SHP77 (cell line): ENCODE measurements around the gene TCERG1L.
"Not testable (repeated sequence)": the region's sequence is repeated elsewhere in the genome, so short reads cannot be mapped to it uniquely, and the experiment has no call there.

Experiments
- DNase-seq, 2 experiments: peaks; one replicate each; lab custom pipeline; 2025; lab: John Stamatoyannopoulos, UW

The TCERG1L gene, protein sequence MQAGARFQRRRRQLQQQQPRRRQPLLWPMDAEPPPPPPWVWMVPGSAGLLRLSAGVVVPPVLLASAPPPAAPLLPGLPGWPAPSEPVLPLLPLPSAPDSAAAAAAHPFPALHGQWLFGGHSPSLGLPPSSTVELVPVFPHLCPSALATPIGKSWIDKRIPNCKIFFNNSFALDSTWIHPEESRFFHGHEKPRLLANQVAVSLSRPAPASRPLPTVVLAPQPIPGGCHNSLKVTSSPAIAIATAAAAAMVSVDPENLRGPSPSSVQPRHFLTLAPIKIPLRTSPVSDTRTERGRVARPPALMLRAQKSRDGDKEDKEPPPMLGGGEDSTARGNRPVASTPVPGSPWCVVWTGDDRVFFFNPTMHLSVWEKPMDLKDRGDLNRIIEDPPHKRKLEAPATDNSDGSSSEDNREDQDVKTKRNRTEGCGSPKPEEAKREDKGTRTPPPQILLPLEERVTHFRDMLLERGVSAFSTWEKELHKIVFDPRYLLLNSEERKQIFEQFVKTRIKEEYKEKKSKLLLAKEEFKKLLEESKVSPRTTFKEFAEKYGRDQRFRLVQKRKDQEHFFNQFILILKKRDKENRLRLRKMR

DNA sequence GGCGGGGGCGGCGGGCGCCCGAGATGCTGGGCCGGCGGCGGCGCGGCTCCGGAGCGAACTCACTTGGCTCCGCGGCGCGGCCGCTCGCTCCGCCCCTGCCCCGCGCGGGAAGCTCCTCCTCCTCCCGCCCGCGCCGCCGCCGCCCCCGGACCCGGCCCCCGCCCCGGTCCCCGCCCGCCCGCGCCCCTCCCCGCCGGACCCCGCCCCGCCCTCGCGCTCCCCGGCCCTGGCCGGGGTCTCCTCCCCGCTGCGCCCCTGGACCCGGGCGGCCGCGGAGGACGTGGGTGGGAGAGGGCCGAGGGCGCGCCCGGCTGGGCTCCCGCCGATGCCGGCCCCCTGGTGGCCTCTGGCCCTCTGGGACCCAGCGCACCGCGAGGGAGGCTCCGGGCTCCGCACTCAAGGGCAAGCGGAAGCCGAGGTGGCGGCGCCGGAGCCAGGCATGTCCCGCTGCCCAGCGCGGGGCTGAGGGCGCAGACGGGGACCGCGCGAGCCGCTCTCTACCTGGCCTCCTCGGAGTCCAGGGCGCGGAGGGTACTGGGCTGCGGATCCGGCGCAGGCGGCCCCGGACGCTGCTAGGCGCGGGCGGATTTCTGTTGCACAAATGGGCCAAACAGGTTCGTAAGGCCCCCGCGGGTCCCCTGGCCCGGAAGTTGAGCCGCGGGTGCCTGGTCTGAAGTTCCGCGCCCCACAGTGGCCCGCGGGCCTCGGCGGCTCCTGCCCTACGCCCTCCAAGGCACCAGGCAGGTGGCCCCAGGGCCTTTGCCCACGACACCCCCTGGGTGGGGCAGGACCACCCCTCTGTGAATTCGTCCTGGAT is at the start of gene TCERG1L:
TCERG1L (minus strand) TSS at position 61 of the 817 bp plus-strand sequence. CDS start 86 bp downstream, outside the sequence.
- no peak for DNase-seq

DNA sequence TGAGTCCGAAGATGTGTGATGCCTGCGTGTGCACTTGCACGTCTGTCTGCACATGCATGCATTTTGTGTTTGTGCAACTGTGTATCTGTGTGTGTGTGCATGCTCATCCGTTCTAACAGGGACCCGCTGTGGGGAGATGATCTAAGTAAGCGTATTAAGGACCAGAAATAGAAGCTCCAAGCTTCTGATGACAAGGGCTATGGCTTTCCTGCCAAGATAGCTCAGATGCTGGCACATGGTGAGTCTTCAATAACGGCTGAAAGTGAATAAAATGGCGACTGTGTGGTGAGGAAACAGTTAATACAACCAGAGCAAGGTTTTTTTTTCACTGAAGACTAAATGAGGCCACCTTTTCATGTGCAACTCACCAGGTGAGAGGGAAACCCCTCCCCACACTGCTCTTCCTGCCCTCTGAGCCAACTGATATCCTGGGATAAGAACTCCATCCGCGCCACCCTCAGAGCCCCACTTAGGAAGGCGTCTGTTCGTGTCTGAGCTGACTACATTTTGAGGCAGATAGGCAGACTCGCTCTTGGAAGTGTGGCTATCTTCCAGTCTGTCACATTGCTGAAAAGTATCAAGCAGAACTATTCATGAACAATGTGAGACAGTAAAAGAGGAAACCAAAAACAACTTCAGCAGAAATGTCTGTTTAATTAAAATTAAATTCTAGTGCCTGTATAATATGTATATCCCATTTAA is 47.4 kb upstream of the TCERG1L start:
- DNase-seq = no peak

DNA sequence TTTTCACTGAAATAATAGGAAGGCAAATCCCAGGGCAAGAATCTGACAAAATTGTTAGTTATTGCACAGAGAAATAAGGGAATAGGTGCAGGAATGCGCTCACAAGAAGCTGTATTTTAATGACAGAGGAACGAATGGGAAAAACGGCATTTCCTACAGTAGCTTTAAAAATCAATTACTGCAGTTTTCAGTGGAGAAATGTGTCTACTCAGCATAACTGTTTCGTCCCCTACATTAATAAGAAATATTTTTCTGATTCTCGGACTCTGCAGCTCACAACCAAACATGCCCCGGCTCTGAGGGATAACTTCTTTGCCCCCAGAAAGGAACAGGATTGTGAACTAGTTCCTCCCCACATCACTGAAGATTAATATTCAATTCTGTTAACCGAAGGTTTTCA is 44.9 kb upstream of the TCERG1L start:
- DNase-seq = no peak

DNA sequence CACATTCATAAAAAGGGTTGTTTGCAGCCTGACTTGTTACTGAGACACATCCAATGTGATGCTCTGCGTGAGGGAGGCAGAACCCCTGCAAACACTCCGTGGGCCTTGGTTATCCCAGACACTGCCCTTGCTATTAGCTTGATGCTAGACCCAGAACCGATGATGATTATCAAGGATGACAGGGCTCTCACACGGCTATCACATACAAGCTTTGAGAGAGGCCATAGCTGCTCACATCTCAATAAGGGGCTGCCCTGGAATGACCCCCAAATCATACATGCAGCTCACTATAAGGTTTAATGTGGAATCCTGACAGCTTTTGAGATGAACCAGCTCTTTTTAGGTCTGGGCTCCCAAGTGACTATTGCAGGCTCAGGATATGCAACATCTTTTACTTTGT is 44.4 kb upstream of the TCERG1L start:
- DNase-seq = no peak

DNA sequence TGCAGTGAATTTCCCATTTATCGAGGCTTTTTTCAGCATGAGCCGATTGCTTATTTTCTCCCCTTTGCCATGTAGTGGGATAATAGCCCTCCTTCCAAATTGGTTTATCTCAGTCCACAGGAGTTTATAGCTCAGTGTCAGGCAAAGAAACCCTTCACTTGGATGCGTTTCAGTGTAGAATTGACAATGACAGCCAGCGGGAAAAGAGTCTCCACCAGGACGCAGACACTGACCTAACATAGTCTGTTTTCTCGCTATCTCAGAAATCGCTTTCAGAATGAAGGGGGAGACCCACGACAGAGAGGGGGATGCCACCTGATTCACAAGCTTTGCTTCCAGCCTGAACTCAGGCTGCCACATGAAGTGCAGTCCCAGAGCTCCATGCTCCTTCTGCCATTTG is 43.5 kb upstream of the TCERG1L start:
- DNase-seq = no peak

DNA sequence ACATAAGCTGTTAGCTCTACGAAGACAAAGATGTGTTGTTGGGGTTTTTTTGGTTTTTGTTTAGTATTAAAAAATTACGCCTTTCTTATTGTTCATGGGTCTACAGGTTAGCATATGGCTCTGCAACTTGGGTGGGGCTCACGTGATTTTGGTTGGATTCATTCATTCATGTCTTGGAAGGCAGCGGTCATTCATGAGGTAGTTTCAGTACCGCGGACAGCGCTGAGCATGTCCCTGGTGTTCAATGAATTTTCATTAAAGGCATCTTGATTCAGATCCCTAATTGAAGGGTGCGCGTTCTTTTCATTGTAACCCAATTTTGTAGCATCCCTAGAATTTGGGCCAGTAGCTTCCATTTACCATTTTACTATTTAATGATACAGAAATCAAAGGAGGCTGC is 42.9 kb upstream of the TCERG1L start:
- DNase-seq = no peak

DNA sequence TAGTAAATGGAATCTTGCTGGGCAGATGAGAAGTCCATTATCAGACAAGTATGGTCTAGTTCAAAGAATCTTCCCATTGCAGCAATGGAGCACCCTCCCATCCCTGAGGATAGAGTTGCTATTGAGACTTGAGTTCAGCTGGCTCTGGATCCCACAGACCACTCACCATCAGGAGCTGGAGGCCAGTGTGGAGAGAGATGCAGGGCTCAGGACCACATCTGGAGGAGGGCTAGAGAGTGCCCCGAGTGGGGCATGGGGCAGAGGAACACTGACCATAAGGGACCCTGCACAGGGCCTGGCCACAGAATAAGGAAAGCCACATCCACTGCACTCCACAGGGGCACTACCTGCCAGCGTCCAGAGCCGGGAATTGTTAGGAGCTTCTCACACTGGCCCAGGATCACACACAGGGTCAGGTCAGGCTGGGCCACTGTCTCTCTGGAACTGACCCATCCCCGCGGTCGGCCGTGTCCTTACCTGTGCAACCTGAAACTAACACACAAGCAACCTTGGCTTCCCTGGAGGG is 41.3 kb upstream of the TCERG1L start:
- DNase-seq = no peak

DNA sequence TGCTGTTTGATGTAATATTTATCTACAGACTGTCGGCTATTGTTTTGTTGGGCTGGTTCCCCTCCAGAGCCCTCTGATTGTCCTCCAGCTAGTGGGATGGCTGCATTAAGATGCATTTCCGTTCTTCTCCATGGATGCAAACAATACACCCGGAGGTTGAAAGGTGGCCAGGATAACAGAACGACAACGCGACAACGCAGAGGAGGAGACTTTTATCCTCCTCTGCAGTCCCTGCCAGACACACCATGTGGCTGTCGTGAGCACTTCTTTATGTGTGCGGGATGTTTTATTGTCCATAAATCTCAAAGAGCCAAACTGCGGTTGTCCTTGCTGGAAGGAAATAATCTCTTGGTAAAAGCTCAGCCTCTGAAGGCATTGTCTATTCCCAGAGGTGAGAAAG is 39.1 kb upstream of the TCERG1L start:
- DNase-seq = no peak

DNA sequence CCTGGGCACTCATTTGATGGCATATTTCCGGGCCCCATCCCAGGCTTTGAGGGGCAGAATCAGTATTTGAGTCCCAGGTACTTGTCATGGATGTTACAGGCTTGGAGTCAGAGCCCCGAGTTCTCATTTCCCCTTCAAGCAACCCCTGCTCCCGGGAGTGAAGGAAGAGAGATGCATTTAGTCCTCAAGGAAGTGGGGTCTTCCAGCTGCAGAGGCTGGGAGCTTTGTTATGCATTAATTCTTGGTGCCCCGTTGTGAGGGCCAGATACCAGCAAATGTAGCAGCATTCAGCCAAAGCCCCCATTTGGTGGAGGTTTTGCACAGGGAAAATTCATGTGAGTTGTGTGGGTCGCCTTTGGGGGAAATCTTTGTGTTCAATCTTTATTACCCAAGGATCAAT is 38.7 kb upstream of the TCERG1L start:
- DNase-seq = no peak

DNA sequence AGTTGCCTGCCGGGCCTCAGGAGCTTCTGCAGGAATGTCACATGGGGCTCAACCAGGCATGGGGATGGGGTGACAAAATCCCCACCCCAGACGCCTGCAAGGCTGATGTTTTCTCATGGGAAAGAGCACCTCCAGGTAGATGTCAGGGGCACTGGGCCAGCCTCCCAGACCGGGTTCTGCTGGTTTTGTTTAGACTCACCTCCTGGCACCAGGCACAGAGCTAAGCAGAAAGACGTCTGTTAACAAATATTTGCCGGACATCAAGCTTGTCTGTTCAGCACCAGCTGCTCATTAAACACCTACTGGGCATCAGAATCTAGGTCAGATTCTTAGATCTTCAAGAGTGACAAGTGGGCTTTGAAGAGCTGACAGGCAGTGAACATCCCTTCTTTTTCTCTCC is 34.9 kb upstream of the TCERG1L start:
- DNase-seq = no peak

DNA sequence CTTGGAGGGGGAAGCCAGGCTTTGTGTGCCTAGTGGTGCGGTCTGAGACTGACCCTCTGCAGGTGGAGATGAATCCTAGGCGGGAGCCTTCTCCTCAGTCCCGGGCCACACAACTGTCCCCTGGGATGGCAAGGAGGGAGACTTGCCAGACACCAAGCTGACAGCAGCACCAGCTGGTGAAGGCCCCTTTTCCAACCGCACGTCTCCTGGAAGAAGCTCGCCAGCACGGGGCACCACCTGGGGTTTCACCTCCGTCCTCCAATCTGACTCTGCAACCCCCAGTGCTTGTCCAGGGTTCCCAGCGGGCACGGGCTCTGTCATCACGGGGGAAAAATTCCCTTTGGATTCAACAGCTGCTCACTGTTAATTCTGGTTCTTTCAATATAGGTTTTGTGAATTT is 34.2 kb upstream of the TCERG1L start:
- no peak for DNase-seq

DNA sequence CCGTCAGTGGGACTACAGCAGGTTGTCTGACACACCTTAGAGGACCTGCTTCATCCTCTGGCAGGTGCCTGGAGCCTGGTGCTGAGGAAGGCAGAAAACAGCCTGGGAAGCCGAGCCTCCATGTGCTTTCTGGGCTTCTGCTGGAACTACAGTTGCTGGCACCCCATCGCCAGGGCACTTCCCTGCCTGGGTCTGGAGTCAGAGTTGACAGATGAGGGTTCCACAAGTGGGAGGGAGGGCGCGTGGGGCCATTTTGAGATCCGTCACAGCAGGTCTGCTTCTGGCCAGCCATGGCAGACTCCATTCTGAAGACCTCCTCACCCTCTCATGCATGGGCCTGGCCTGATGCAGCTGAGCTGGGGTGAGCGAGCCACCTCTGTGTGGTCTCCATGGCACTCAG is 33.2 kb upstream of the TCERG1L start:
- no peak for DNase-seq

DNA sequence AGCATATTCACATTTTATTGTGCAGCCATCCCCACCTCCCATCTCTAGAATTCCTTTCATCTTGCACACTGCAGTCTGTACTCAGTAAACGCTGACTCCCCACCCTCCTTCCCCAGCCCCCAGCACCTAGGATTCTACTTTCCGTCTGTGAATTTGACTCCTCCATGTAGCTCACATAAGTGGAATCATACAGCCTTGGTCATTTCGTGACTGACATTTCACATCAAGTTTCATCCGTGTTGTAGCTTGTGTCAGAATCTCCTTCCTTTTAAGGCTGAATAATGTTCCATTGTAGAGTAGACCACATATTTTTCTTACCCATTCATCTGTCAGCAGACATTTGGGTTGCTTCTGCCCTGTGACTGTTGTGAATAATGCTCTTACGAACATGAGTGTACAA is 26.2 kb upstream of the TCERG1L start:
- no peak for DNase-seq

DNA sequence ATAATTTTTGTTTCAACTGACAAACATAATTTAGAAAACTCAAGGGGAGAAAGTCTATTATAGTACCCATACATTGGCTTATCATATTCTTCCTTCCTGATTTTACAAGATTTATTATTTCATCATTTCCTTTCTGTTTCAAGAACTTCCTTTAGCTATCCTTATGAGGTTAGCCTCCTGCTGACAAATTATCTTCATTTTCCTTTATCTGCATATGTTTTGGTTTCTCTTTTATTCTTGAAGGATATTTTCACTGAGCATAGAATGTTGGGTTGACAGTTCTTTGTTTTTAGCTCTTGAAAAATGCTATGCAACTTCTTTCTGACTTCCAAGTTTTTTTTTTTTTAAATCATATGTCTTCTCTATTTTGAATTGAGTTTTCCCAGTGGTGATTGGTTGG is 21.3 kb upstream of the TCERG1L start:
- no peak for DNase-seq

DNA sequence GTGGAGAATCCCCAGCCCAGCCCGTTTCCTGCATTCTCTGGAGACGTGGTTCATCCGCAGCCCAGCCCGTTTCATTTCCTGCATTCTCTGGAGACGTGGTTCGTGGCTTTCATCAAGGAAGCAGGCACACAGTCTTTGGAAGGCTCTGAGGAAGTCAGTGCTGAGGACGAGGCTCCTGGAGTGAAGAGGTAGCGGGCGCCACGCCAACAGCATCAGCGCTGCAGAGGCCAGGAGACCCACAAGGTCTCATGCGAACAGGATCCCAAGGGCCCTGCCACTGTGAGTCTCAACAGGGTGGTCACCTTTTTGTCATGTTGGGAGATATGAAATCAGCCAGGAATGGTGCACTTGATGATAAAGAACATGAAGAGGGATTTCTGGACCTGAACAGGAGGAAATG is 12.4 kb upstream of the TCERG1L start:
- DNase-seq = no peak

DNA sequence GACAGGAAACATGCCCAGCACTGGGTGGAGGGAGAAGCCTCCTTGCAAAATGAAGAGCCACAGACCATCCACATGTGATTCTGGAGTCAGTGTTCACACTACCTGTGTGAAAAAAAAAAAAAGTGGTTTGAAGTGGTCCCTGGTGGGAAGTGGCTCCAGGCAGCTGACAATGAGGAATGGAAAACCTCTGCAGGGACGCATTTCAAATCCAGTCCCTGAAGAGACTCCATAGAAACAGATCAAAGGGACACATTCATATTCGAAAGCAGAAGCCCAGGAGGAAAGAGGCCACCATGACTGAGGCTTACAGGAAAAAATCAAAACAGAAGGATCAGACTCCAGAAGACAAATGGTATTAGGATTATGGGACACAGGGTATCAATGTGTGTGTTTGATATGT is 11.5 kb upstream of the TCERG1L start:
- DNase-seq = no peak

DNA sequence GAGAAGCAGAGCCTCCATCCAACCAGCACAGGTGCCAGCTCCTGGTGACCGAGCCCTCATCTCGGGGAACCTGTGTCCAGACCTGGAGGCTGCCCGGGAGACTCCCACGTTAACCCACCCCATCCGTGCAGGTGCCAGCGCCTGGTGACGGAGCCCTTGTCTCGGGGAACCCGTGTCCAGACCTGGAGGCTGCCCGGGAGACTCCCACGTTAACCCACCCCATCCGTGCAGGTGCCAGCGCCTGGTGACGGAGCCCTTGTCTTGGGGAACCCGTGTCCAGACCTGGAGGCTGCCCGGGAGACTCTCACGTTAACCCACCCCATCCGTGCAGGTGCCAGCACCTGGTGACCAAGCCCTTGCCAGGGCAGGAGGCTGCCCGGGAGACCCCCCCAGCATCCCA is 11.1 kb upstream of the TCERG1L start:
- not testable (repeated sequence) for DNase-seq

DNA sequence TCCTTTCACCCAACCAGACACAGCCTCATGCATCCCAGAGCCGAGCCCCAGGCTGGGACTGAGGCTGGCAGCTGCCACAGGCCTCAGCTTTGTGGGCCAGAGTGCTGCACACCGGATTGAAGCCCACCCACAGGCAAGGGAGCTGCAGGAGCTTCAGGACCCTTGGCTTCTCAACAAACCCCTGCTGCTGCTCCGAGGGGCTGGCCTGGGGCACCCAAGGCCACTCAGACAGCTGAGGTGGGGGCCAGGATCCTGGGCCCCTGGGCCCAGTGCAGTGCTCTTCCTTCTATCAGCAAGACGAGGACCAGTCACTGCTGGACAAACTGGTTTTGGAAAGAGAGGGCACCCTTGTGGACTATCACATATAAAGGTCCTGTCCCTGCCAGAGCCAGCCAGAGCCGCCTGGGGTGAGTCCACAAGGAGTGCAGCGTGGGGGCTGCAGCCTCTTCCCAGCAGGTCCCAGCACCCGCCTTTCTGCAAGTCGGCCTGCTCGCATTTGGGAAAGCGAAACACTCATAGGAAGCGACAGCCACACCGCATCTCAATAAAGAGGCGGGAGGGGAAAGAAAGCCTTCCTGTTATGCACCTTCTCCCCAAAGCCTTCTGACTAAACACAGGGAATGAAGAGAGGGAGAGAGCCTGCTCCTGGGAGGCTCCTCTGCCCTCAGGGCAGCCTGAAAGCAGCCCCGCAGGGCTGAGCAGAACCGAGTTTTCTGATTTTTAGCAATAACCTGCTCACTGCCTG is 9.5 kb upstream of the TCERG1L start:
- DNase-seq = no peak

DNA sequence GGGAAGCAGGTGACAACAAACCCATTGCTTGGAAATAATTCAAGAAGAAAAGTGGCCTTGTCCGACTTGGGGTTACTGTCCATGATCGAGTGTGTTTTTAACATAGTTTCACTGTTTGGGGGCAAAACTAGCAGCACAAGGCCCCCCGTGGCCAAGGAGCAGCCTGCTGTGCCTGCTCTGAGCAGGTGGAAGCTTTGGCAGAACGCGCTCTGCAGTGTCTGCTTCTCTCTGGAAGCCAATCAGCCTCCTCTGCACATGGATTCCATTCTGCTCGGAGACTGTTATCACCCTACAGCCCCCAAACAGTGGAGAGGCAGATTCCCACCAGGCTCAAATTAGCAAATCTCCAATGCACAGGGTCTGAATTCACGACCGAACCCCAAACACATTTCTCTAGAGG is 7.3 kb upstream of the TCERG1L start:
- no peak for DNase-seq

DNA sequence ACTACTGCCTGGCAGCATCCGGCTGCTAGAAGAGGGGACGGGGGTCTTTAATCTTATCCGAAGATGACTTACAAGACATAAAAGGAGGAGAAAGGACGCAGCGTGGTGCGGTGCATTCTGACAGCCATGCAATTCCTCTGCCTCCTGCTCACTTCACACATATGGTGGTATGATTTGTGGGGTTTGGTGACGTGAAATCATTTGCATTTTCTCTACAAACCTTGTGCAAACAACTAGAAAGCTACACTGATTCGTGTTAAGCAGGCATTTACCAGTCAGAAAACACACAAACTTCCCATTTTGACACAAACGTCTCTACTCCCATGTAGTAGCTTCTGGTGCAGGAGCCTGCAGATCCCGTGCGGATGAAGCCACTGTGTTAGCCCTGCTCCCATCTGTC is 6.8 kb upstream of the TCERG1L start:
- no peak for DNase-seq

DNA sequence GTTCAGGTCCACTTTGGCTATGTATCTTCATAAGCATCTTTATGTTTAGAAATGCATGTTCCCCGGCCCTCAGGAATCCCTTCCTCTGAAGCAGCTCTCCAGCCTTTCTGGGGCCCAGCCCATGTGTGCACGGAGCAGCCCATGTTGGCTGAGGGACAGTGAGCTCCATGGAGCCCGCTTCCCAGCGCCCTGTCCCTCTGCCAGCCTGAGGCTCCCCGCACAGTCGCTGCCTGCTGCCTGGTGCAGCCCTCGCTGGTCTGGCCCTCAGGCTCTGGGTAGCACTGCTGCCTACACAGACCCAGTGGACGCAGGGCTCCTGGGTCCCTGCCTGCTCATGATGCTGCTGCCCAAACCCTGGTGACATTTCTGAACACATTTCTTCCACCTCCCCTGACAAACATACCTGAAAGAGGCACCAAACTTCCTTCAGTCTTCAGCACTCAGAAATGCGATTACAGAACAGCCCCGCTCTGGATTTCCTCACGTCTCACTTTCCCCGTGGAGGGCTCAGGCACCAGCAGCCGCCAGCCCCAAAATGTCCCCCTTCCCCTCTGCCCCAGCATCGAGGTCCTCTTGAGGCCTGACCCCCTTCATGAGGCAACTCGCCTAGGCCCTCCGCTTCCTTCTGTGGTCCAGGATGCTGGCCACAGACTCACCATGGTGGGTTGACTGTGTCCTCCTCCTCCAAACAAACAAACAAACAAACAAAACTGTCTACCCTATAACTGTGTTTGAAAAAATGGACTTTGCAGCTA is 5.0 kb upstream of the TCERG1L start:
- DNase-seq = no peak
